ENCODE data around the gene EYA4. TPM values are rescaled to one million over a fixed set of nuclear protein-coding genes. Genes with fewer than 3 reads are reported as not detected.

Gene EYA4
- total RNA-seq, 1 donor from 2014 or later, result 1.6 TPM

DNA sequence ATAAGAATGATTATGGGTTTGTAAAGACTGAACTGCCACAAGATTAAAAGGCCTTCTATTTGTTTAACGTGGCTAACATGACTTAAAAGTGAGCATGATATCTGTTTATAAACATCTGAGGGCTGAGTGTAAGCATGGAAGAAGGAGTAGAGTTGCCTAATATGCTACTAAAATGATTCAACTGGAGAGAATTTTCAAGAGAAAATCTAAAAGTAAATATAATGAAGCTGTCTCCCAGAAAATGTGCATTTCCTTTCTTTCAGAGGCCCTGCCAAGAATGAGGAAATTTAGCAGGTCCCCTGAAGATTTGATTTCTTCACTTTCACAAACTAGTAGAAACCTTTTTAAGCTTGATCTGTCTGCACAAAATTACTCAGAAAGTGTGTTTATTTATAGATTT, 4.2 kb upstream of the EYA4 start:
- H3K4me1 ChIP-seq (ENCODE audit: insufficient read depth, low read length), result peaks cover 3% of the 10 kb centered on the region
- no peak overlapping the region for H3K4me2 ChIP-seq (ENCODE audit: low read length)
- Mint-ChIP-seq H3K9me3 (ENCODE audit: unreplicated experiment) (peaks cover 3% of the 10 kb centered on the region), H3K27me3 (ENCODE audit: low read depth, unreplicated experiment) (peaks cover 14% of the 10 kb centered on the region), H3K4me1 (ENCODE audit: low read depth, unreplicated experiment) (no peaks in the 10 kb centered on the region), H3K36me3 (ENCODE audit: low read depth, unreplicated experiment) (no peaks in the 10 kb centered on the region), H3K4me3 (ENCODE audit: unreplicated experiment) (no peak overlapping the region), H3K27ac (ENCODE audit: unreplicated experiment) (no peak overlapping the region)
- H3K9ac ChIP-seq (ENCODE audit: low read length), result no peak overlapping the region
- no peaks in the 10 kb centered on the region for H3K9me3 ChIP-seq (ENCODE audit: insufficient read depth, low read depth, low read length)
- no peaks in the 10 kb centered on the region for H3K79me2 ChIP-seq (ENCODE audit: insufficient read depth, low read length)
- peak; percentile 27 for DNase-seq (ENCODE audit: low read depth)
- FAIRE-seq, result no peak
- H2AFZ ChIP-seq (ENCODE audit: low read depth, low read length), result no peak overlapping the region
- no peaks in the 10 kb centered on the region for H3K36me3 ChIP-seq (ENCODE audit: insufficient read depth, low read length)
- no peak overlapping the region for H3K4me3 ChIP-seq (ENCODE audit: insufficient read depth, low read depth, low read length)
- H3K27ac ChIP-seq (ENCODE audit: low read depth, low read length), result no peak overlapping the region
- TF ChIP-seq EZH2 (IDR thresholded peaks at IDR 0.05; ENCODE audit: insufficient read depth, low read length), result no peak
- TF ChIP-seq, protein P1, sequence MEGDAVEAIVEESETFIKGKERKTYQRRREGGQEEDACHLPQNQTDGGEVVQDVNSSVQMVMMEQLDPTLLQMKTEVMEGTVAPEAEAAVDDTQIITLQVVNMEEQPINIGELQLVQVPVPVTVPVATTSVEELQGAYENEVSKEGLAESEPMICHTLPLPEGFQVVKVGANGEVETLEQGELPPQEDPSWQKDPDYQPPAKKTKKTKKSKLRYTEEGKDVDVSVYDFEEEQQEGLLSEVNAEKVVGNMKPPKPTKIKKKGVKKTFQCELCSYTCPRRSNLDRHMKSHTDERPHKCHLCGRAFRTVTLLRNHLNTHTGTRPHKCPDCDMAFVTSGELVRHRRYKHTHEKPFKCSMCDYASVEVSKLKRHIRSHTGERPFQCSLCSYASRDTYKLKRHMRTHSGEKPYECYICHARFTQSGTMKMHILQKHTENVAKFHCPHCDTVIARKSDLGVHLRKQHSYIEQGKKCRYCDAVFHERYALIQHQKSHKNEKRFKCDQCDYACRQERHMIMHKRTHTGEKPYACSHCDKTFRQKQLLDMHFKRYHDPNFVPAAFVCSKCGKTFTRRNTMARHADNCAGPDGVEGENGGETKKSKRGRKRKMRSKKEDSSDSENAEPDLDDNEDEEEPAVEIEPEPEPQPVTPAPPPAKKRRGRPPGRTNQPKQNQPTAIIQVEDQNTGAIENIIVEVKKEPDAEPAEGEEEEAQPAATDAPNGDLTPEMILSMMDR (IDR thresholded peaks at IDR 0.05; ENCODE audit: insufficient read depth, low read depth, low read length), result no peak
- peaks cover 10% of the 10 kb centered on the region for H3K27me3 ChIP-seq (ENCODE audit: insufficient read depth, low read length)
- H4K20me1 ChIP-seq (ENCODE audit: insufficient read depth, low read length), result no peaks in the 10 kb centered on the region

GRCh38 chr6:133240511-133241085, 559 bp upstream of the EYA4 start:
- Mint-ChIP-seq H3K4me1 (ENCODE audit: low read depth, unreplicated experiment) (peaks cover 7% of the 10 kb centered on the region), H3K36me3 (ENCODE audit: low read depth, unreplicated experiment) (no peaks in the 10 kb centered on the region), H3K9me3 (ENCODE audit: unreplicated experiment) (no peaks in the 10 kb centered on the region), H3K27ac (ENCODE audit: unreplicated experiment) (peak overlapping the region; percentile 84), H3K27me3 (ENCODE audit: low read depth, unreplicated experiment) (peaks cover 37% of the 10 kb centered on the region), H3K4me3 (ENCODE audit: unreplicated experiment) (peak overlapping the region; percentile 89)
- DNase-seq (ENCODE audit: low read depth) (peak; percentile 4), FAIRE-seq (no peak)
- Histone ChIP-seq H2AFZ (ENCODE audit: low read depth, low read length) (peak overlapping the region; percentile 74), H3K27me3 (ENCODE audit: insufficient read depth, low read length) (peaks cover 43% of the 10 kb centered on the region), H4K20me1 (ENCODE audit: insufficient read depth, low read length) (peaks cover 7% of the 10 kb centered on the region), H3K27ac (ENCODE audit: low read depth, low read length) (no peak overlapping the region), H3K4me2 (ENCODE audit: low read length) (peak overlapping the region; percentile 91), H3K9ac (ENCODE audit: low read length) (peak overlapping the region; percentile 33), H3K4me3 (ENCODE audit: insufficient read depth, low read depth, low read length) (peak overlapping the region; percentile 62), H3K4me1 (ENCODE audit: insufficient read depth, low read length) (peaks cover 10% of the 10 kb centered on the region), H3K36me3 (ENCODE audit: insufficient read depth, low read length) (no peaks in the 10 kb centered on the region), H3K9me3 (ENCODE audit: insufficient read depth, low read depth, low read length) (no peaks in the 10 kb centered on the region), H3K79me2 (ENCODE audit: insufficient read depth, low read length) (no peaks in the 10 kb centered on the region)
- TF ChIP-seq EZH2 (IDR thresholded peaks at IDR 0.05; ENCODE audit: insufficient read depth, low read length), result no peak
- TF ChIP-seq, protein P1 (IDR thresholded peaks at IDR 0.05; ENCODE audit: insufficient read depth, low read depth, low read length), result no peak

DNA sequence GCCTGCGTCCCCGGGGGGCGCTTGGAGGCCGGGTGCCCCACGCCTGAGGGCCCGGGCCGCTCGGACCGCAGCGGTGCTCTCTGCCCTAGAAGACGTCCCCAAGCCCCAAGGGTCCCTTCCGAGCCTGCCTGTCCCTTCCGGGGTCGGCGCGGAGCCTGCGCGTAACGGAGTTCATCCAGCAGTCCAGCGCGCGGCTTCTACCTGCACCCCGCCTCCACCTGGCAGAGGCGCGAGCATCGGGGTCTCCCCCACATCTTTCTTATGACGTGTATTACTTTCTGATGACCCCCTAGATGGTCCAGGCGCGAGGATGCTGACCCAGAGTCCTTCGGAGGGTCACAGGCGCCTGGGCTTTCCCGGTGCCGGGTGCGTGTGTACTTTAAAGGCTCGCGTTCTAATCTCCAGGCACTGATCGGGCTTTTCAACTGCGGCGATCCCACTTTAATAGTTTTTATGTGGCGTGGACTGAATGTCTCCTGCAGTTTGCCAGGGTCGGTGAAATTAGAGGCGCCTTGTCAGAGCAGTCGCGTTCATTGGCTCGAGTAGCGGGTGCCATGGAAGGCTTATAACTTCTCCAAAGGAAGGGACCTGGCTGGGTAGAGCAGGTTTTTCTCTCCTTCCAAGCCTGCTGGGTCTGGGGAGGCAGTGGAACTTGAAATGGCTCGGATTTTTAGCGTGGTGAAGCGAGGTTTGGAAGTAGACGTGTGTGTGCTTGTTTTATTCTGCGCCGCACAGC, 912 bp downstream of the EYA4 start:
- H3K9ac ChIP-seq (ENCODE audit: low read length), result peak overlapping the region; percentile 58
- Mint-ChIP-seq H3K4me1 (ENCODE audit: low read depth, unreplicated experiment) (peaks cover 7% of the 10 kb centered on the region), H3K27ac (ENCODE audit: unreplicated experiment) (no peak overlapping the region), H3K9me3 (ENCODE audit: unreplicated experiment) (no peaks in the 10 kb centered on the region), H3K4me3 (ENCODE audit: unreplicated experiment) (peak overlapping the region; percentile 88), H3K27me3 (ENCODE audit: low read depth, unreplicated experiment) (peaks cover 40% of the 10 kb centered on the region), H3K36me3 (ENCODE audit: low read depth, unreplicated experiment) (no peaks in the 10 kb centered on the region)
- no peaks in the 10 kb centered on the region for H3K79me2 ChIP-seq (ENCODE audit: insufficient read depth, low read length)
- peaks cover 7% of the 10 kb centered on the region for H4K20me1 ChIP-seq (ENCODE audit: insufficient read depth, low read length)
- TF ChIP-seq, protein P1 (IDR thresholded peaks at IDR 0.05; ENCODE audit: insufficient read depth, low read depth, low read length), result no peak
- TF ChIP-seq EZH2 (IDR thresholded peaks at IDR 0.05; ENCODE audit: insufficient read depth, low read length), result peak; percentile 8
- H3K4me3 ChIP-seq (ENCODE audit: insufficient read depth, low read depth, low read length), result peak overlapping the region; percentile 62
- DNase-seq (ENCODE audit: low read depth), result peak; percentile 27
- no peak for FAIRE-seq
- H3K27ac ChIP-seq (ENCODE audit: low read depth, low read length), result no peak overlapping the region
- no peaks in the 10 kb centered on the region for H3K36me3 ChIP-seq (ENCODE audit: insufficient read depth, low read length)
- H3K4me1 ChIP-seq (ENCODE audit: insufficient read depth, low read length), result peaks cover 10% of the 10 kb centered on the region
- peak overlapping the region; percentile 80 for H2AFZ ChIP-seq (ENCODE audit: low read depth, low read length)
- peak overlapping the region; percentile 91 for H3K4me2 ChIP-seq (ENCODE audit: low read length)
- no peaks in the 10 kb centered on the region for H3K9me3 ChIP-seq (ENCODE audit: insufficient read depth, low read depth, low read length)
- peaks cover 48% of the 10 kb centered on the region for H3K27me3 ChIP-seq (ENCODE audit: insufficient read depth, low read length)
